T47D (cell line): ENCODE data around the gene BARHL2.
A peak's percentile ranks its signal among the peaks of the same experiment; 100 is the strongest.

Experiments used
- DNase-seq, 2 experiments: peaks; one replicate each; pipeline versions ENCODE4 v3.0.0 to v3.0.0-alpha.2; 2011 to 2012; ENCODE audit warnings: low read depth in 1 of 2, low spot score in 1 of 2
- JUND ChIP-seq: IDR thresholded peaks from 2 replicates; pipeline ENCODE4 v1.6.1; 2012; ENCODE audit warnings: low read depth
- in situ Hi-C: cut with HindIII; loops from 2 replicates; pipeline ENCODE4 v1.10.0; 2016; ENCODE audit warnings: low sequenced_read_pairs, low pct_unique_long_range_greater_than_20kb

The BARHL2 gene

DNA sequence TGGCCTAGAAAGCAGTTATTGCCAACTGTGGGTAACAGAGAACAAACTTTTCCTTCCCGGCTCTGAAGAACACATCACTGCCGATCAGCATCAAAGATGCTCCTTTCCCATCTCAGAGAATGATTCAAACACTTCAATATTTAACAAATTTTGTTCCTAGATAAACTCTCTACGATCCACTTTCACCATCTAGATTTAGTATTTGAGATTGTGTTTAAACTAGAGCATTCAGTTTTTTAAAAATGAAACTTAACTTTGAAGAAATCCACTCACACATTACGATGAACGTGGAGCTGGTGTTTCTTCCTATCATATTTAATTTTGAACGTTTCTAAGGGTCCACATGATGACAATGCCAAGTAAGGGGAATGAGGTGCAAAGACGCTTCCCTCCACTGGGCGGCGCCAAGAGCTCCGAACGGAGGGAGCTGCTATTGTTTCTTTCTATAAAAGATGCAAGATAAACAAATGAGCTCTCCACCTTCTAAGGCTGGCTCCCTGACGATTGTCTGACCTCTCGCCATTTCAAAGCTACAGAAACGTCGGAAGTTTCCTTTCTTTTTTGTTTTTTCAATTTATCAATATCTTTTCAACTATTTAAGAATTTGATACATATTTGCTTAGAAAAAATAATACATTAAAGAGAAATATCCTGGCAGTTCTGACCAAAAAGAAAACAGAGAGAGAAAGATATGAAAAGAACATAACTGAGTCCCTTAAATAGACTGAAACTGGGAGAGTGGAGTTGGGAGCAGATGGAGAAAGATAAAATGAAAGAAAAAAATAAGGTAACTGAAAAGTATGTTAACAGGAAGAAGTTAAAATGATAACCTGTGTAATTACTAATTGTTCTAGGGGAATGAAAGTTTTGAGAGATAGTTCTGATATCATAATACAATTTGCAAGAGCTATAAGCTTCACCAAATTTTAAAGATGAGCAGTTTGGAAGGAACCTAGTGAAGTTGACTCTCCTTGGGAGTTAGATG, 4.4 kb upstream of the BARHL2 start:
- TF ChIP-seq JUND = no peak
- in situ Hi-C loops = no loop called here
- peak; percentile 66 to 75 for DNase-seq

DNA sequence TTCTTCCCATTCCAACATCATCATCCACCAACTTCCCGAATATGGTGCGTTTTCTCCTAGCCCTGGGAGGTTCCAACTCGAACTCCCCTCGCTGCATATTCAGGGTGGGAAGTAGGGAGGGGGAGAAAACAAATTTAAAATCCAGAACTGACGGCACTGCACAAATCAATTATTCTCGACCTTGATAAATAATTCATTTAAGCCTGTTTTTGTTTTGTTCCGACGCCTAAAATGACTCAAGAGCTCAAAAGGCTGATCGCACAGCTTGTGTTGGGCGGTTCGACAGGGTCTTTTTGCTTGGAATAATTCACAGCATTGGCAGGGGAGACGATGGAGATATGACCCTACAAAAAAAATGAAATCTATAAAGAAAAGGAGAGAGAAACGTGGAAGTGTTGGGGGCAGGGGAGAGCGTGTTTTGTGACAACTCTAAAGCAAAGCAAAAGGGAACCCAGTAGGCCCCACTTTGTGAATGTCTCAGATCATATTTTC, 3.1 kb upstream of the BARHL2 start:
- no peak for TF ChIP-seq JUND
- in situ Hi-C loops = no loop called here

DNA sequence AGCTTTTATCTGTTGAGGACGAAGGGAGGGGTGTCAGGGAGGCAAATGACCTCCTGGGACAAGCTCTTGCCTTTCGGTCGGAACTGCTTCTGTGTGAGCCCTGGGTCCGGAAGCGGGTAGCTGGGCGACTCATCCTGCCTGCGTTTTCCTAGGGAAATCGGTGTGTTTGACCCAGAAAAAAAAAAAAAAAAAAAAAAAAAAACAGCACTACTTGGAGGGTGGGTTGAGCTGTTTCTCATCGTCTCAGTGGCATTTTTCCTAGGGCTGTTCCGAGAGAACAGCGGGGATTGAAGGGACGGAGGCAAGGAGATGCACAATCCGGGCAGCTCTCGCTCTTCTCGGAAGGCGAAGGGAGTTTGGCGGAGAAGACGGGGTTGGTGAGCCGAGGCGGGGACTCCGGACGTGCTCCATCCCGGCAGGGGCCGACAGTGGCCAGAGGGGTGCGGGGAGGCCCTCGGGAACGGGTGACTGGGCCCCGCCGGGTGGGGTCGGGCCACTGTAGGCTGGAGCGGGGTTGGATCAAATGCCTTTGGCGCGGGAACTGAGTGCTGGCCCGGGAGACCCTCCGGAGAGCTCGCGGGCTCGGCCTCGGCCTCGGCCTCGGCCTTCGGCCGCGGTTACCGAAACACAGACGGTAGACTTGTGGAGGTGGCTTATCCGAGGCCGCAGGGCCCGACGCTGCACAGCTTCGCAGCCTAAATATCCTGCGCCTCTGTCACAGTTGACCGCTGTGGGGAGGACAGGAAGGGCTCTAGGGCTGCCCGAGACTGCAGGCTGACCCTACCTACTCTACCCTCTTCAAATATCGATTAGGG, 2.4 kb upstream of the BARHL2 start:
- TF ChIP-seq JUND = no peak
- in situ Hi-C loops = no loop called here
- no peak for DNase-seq

More for the DNA sequence above, 3.1 kb upstream of the BARHL2 start:
- DNase-seq = no peak

DNA sequence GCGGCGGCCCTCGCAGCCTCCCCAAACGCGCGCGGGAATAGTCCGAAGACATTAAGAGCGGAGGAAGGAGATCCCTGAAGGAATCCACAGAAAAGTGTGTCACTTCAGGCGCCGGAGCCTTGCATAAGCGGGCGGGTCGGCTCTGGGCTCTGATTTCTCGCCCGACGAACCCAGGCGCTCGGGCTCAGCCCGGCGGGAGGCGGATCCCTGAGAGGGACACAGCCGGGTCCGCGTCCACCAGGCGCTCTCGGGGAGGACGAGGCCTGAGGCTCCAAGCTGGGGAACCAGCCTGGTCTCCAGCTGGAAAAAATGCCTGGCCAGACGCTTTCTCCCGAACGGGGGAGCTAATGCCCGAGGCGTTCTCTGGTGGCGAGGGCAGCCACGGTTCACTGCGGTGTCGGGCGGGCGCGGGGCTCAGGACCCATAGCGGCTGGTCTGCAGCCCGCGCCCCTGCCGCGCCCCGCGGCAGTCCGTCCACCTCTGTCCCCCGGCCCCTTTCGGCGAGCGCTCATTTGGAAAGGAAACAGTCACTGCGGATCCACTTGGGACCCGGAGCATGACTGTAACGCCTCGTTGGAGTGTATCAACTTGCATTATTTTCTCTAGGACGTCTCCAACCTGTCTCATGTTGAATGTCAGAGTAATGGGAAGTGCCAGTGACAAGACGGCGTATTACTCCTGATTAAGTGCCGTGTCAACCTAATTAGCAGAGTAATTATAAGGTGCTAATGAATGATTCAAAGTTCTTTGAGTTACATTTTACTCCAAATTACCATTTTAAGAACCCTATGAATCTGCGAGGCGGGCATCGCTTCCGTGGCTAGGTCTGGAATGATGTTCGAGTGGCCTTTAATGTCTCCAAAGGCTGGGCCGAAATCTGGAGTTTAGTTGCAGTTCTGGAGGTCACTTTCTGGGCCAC, 1.6 kb upstream of the BARHL2 start:
- in situ Hi-C loops = no loop called here
- TF ChIP-seq JUND = no peak
- DNase-seq = no peak

DNA sequence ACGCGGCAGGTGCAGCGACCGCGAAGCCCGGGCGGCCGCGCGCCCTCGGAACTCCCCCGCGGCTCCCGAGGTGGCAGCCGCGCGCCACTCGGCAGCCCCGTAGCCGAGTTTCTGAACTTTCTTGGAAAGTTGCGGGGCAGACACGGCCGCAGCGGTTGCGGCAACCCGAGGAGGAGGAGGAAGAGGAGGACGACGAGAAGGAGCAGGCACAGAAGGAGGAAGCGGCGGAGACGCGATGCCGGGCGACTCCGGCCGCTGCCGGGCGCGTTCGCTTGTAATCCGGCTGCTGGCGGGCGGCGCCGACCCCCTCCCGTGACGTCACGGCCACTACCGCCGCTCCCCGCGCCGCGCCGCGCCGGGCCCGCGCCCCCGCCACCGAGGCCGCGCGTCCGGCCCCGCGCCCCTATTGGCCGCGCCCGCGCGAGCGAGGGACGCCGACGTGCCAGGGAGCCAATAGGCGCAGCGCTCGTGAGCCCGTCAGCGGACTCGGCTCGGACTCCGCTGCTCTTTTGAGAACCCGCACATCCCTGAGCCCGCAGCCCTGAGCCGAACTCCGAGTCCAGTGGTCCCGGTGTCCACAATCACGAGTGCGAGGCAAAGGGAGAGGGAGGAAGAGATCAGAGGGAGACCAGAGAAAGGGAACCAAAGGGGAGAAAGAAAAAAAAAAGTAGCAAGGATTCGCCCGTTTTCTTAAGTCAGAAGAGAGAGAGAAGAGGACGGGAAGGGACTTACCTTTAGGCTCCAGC, 736 bp upstream of the BARHL2 start:
- in situ Hi-C loops = no loop called here
- no peak for DNase-seq
- TF ChIP-seq JUND = no peak

DNA sequence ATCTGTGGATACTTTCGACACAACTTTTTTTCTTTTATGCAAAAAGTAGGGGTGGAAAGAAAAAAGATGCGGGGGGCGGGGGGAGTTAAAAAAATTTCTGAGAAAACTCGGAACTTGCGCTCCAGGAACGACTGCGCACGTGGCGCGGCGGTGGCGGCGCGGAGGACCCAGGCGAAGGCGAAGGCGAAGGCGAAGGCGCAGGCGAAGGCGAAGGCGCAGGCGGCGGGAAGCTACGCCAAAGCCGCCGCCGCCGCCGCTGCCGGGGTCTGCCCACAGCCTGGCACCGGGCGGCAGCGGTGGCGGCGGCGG, 208 bp upstream of the BARHL2 start:
- in situ Hi-C loops = no loop called here
- no peak for DNase-seq
- no peak for TF ChIP-seq JUND

DNA sequence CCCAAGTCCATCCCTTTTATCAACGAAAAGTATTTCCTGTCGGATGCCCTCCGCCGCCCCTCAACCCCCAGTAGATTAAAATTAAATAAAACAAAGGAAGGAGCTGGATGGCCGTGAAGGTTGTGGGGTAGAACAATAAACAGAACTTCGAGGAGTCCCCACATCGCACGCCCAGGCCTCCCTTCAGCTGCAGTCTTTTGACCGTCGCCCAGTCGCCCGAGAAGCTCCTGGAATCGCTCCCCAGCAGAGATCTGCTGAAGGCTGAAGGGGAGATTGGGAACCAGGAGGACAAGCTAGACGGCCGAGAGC, 905 bp downstream of the BARHL2 start:
- in situ Hi-C loops = no loop called here
- DNase-seq = no peak
- TF ChIP-seq JUND = no peak

DNA sequence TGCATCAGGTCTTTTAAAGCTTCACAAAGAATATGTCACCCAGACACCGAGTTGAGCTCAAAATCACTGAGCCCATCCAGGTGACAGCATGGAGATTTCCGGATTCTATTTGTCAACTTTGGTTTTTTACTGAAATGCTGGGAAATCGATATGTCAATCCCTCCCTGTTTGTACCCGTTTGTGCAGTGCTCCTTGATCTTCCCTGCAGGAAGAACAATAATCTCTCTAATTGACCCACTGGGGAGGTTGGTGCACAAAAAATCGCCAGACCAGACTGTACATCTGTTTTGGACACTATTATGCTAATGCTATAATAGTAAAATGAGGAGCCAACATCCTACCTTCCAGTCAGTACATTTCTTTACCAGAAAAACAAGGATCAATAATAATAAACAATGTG, 1.8 kb downstream of the BARHL2 start:
- no peak for TF ChIP-seq JUND
- in situ Hi-C loops = no loop called here
- no peak for DNase-seq

DNA sequence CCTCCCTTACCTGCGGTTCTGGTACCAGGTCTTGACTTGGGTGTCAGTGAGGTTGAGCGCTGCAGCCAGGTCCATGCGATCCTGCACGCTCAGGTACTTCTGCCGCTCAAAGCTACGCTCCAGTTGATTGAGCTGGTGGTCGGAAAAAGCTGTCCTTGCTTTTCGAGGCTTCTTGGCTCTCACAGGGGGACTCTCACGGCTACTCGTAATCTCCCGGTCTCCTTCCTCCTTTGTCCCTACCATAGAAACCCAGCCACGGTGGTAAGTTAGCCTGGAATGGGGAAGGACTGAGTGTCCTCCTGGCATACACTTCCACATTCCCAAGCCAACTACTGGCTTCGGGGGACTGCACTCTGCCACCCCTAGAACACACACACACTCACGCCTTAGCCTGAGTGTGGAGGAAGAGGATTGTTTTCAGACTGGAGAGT, 2.6 kb downstream of the BARHL2 start:
- TF ChIP-seq JUND = no peak
- no peak for DNase-seq
- in situ Hi-C loops = no loop called here

DNA sequence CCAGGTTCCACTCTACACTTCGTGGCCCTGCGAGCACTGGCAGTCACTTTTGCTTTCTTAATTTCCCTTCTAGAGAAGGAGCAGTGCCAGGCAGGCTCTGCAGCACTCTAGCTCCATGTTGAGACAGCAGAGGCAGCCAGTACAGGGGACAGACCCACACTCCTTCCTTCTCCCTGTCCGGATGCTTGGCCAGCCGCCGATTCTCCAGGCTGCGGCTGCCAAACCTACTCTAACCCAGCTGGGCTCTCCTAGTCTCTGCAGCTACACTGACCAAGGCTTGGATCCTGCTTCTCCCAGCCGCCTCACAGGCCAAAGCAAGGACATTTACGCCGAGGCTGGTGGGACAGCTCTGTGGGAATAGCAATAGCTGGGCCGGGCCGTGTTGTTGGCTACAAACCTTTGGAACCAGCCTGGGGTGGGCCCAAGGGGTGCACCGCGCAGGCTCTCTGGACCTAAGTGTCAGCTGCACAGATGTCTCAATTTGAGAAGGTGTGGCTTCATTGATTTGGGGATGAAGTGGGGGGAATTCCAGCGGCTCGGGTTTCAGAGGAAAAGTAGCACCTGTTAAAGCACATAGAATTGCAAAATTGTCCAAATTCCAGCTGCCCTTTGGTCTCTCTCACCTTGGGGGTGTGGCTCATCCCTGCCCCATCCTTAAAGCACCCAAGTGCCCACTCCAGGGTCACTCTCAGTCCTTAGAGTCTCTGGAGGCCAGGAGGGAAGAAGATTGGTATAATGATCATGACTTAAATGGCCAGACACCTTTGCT, 3.2 kb downstream of the BARHL2 start:
- in situ Hi-C loops = no loop called here
- no peak for TF ChIP-seq JUND
- no peak for DNase-seq
